Right lobe of liver (tissue), 4 donors: ENCODE measurements around the gene CD63.

ENCODE experiments used
- POLR2A ChIP-seq: fragments of 450-650 bp; IDR thresholded peaks from one replicate; pipeline ENCODE4 v1.6.1; 2017; ENCODE audit warnings: antibody characterized with exemption, mild to moderate bottlenecking
- TF ChIP-seq, protein P1 (sequence below), 4 donors: fragments of 200-600 bp in 3 of 4; fragments of 450-650 bp in 1 of 4; IDR thresholded peaks; one replicate each; pipeline versions ENCODE4 v1.5.1 to v1.8.0; 2016 to 2022; ENCODE audit warnings: antibody characterized with exemption in 4 of 4, mild to moderate bottlenecking in 2 of 4
- donor health status: DM: no; HTN: no; CAD: no.
- donor health status: DM: no; HTN: no; CAD: no.
- donor health status: DM: no; HTN: yes; CAD: no.

DNA sequence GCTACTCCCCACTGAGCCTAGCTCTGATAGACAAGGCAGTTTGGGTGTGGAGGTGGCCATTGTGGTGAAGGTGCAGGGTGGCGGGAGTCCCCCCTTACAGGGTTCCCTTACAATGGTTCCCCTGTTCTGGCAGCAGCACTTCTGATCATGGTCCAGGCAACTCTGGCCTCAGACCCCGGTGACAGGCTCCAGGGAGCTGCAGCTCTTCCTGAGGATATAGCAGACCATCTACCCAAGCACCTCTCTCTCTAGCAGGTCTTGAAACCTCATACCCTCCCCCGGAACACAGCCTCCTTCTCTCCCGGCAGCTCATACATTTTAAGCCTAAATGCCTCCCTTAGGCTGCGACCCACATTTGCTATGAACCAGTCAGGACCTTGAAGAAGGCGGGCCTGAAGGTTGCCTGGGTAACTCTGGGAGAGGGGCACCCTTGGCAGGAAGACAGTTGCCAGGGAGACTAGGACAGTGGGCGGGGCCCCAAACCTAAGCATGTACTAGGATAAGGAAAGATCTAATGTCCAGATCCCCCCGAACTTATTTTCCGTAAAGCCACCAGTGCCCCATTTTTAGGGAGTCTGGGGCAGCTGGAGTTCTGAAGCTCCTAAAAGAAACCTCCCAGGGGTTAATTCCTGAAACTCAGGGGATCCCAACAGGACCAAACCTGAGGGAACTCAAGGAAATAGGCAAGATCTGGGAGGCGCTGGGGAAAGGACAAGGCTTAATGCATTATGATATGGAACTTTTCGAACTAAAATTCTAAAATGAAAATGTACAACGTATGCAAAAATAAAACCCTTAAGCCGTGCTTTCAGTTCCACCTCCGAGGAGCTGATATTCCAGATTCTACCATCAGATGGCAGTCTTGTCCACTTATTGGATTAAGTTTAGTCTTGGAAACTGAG, 9.6 kb upstream of the CD63 start:
- TF ChIP-seq, protein P1, sequence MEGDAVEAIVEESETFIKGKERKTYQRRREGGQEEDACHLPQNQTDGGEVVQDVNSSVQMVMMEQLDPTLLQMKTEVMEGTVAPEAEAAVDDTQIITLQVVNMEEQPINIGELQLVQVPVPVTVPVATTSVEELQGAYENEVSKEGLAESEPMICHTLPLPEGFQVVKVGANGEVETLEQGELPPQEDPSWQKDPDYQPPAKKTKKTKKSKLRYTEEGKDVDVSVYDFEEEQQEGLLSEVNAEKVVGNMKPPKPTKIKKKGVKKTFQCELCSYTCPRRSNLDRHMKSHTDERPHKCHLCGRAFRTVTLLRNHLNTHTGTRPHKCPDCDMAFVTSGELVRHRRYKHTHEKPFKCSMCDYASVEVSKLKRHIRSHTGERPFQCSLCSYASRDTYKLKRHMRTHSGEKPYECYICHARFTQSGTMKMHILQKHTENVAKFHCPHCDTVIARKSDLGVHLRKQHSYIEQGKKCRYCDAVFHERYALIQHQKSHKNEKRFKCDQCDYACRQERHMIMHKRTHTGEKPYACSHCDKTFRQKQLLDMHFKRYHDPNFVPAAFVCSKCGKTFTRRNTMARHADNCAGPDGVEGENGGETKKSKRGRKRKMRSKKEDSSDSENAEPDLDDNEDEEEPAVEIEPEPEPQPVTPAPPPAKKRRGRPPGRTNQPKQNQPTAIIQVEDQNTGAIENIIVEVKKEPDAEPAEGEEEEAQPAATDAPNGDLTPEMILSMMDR (IDR thresholded peaks at IDR 0.05), result peak; percentile 82 to 97 (median 86)
- TF ChIP-seq POLR2A, result no peak
